Renal cortex interstitium (tissue), 11 donors: ENCODE measurements around the gene OR10P1. TPM values are rescaled to one million over a fixed set of nuclear protein-coding genes. Genes with fewer than 3 reads are reported as not detected.

Experiments
- DNase-seq, 11 donors: peaks; one replicate each; pipeline ENCODE4 v3.0.0-alpha.2; 2013; ENCODE audit warnings: low read depth in 9 of 11, low spot score in 4 of 11; ENCODE audit errors: extremely low read depth in 1 of 11
- polyA plus RNA-seq, 3 donors: library from polyadenylated mRNA; unstranded; fragments of 120-200 nt; gene quantifications; one replicate each; pipeline ENCODE4 v1.2.1, GENCODE V29; 2013; ENCODE audit not compliant: insufficient read length in 3 of 3

OR10P1 gene
- polyA plus RNA-seq, 3 donors, result not detected

- no peak for DNase-seq
Observed at GRCh38 chr12:55679691-55680090, 43.0 kb downstream of the OR10P1 start.

- peak; percentile 23 to 76 (median 57) for DNase-seq
Observed at GRCh38 chr12:55681142-55682077, 44.7 kb downstream of the OR10P1 start.

DNA sequence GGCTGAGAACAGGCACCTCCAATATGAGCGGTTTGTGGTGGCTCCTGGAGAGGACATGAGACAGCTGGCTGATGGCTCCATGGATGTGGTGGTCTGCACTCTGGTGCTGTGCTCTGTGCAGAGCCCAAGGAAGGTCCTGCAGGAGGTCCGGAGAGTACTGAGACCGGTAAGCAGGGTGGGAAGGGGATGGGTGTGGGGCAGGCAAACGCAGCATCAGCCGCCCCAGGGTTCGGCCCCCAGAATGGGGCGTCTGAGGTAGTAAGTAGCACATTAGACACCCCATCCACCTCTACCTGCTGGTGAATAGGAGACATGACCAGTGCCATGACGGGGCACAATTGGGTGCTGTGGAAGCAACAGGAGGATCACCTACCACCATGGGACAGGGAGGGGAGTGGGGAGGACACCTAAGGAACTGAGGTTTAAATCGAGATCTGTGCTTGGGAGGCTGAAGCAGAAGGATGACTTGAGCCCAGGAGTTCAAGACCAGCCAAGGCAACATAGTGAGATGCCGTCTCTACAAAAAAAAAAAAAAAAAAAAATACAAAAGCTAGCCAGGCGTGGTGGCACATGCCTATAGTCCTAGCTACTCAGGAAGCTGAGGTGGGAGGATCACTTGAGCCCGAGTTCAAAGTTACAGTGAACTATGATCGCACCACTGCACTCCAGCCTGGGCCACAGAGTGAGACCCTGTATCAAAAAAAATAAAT is 45.5 kb downstream of the OR10P1 start:
- DNase-seq, result no peak

- no peak for DNase-seq
Observed at GRCh38 chr12:55683676-55684075, 47.0 kb downstream of the OR10P1 start.

DNA sequence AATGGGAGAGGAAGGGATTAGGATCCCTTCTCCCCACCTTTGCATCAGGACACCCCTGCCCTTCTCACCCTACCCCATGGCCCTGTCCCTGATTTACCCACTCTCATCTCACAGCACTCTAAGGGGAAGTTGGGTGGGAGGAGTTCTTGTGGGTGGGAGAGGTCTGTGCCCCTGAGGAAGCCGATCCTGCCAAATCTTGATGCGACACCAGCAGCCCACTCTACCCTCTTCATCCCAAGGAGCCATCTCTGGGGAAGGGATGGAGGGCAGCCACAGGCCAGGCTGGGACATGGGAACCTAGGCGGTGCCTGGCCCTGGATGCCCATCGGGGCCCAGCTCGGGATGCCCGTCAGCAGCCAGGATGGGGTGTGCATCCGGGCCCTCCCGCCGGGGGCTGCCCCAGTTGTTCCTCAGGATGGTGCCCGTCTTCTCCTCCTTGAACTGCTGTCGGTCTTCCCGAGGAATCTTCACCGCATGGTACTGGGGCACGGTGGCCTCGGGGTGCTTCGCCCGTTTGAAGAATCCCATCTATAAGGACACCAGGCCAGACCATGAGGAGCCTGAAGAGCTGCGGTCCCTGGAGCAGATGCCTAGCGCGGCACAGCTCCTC is 48.2 kb downstream of the OR10P1 start:
- no peak for DNase-seq

- no peak for DNase-seq
Observed at GRCh38 chr12:55685671-55686070, 49.0 kb downstream of the OR10P1 start.

DNA sequence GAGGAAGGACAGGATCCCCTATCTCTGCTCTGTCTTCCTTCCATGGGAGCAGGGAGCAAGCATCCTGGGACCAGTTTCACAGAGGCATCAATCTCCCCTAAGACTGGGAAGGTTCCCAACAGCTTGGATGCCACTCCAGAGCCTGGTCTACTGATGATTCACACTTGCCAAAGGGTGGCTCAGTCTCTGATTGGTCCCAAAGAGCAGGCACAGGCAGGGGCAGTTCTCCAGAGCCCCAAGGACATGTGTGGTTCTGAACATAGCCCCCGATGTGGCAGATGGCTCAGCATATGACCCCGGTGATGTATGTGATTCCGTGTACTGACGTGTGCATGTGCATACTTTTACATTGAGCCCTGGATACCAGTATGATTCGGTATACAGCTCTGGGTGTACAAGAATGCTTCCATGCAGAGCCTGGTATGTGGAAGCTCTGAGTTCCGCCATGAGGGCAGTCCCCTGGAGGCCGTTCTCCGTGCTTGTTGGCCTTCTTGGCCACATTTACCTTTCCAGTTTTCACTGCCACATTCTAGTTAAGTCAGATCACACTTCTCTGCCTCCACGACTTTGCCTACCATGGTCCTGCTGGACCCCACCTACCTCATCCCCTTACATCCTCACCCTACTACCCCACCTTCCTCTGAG is 49.8 kb downstream of the OR10P1 start:
- DNase-seq, result no peak

Other genes starting within 250 kb of the OR10P1 start
- gene OR6C65, start 236.4 kb upstream of the OR10P1 start, polyA plus RNA-seq, result not detected
- not detected for gene OR6C76, start 210.6 kb upstream of the OR10P1 start, polyA plus RNA-seq
- not detected for gene OR6C2, start 192.8 kb upstream of the OR10P1 start, polyA plus RNA-seq
- not detected for gene OR6C70, start 166.8 kb upstream of the OR10P1 start, polyA plus RNA-seq
- not detected for gene OR6C68, start 144.5 kb upstream of the OR10P1 start, polyA plus RNA-seq
- gene OR6C4, start 87.3 kb upstream of the OR10P1 start, polyA plus RNA-seq, result not detected
- gene OR2AP1, start 64.4 kb upstream of the OR10P1 start, polyA plus RNA-seq, result not detected
- 10 to 100 TPM; 23.7 to 45.7 (median 44.0) TPM for gene ITGA7, start 71.0 kb downstream of the OR10P1 start, polyA plus RNA-seq
- gene BLOC1S1, start 79.2 kb downstream of the OR10P1 start, polyA plus RNA-seq, result 100 to 1,000 TPM; 102 to 143 (median 110) TPM
- gene RDH5, start 83.5 kb downstream of the OR10P1 start, polyA plus RNA-seq, result 10 to 100 TPM; 22.5 to 46.1 (median 24.5) TPM
- 100 to 1,000 TPM; 647 to 692 (median 648) TPM for gene CD63, start 92.1 kb downstream of the OR10P1 start, polyA plus RNA-seq
- gene GDF11, start 106.2 kb downstream of the OR10P1 start, polyA plus RNA-seq, result 10 to 100 TPM; 19.5 to 25.6 (median 20.6) TPM
- gene SARNP, start 180.8 kb downstream of the OR10P1 start, polyA plus RNA-seq, result 100 to 1,000 TPM in 2 of 3 donors, 10 to 100 TPM in 1; 97.2 to 143 (median 119) TPM
- gene ORMDL2, start 181.1 kb downstream of the OR10P1 start, polyA plus RNA-seq, result 10 to 100 TPM; 33.7 to 34.7 (median 34.0) TPM
- gene DNAJC14, start 192.7 kb downstream of the OR10P1 start, polyA plus RNA-seq, result 10 to 100 TPM; 40.3 to 46.0 (median 41.7) TPM
- 1 to 10 TPM in 1 of 3 donors, under 1 TPM in 2; 0.68 to 1.4 (median 0.72) TPM for gene MMP19, start 206.0 kb downstream of the OR10P1 start, polyA plus RNA-seq